Measurements from ENCODE around the gene SLC39A11. TPM values are rescaled to one million over a fixed set of nuclear protein-coding genes. Genes with fewer than 3 reads are reported as not detected.

The SLC39A11 gene
- total RNA-seq, 1 donor from 2014 or later: 34.8 TPM

GRCh38 chr17:73121506-73121905 lies 29.0 kb upstream of the SLC39A11 start:
- Mint-ChIP-seq H3K4me1 (no peaks in the 10 kb centered on the region), H3K4me3 (no peak overlapping the region), H3K27me3 (peaks cover 2% of the 10 kb centered on the region), H3K27ac (no peak overlapping the region), H3K9me3 (no peaks in the 10 kb centered on the region), H3K36me3 (ENCODE audit: low read depth) (no peaks in the 10 kb centered on the region)
- CTCF ChIA-PET: no interaction called here
- intact Hi-C loops (cut with micrococcal nuclease): no loop called here
- POLR2A ChIA-PET: no interaction called here
- TF ChIP-seq, protein P1, sequence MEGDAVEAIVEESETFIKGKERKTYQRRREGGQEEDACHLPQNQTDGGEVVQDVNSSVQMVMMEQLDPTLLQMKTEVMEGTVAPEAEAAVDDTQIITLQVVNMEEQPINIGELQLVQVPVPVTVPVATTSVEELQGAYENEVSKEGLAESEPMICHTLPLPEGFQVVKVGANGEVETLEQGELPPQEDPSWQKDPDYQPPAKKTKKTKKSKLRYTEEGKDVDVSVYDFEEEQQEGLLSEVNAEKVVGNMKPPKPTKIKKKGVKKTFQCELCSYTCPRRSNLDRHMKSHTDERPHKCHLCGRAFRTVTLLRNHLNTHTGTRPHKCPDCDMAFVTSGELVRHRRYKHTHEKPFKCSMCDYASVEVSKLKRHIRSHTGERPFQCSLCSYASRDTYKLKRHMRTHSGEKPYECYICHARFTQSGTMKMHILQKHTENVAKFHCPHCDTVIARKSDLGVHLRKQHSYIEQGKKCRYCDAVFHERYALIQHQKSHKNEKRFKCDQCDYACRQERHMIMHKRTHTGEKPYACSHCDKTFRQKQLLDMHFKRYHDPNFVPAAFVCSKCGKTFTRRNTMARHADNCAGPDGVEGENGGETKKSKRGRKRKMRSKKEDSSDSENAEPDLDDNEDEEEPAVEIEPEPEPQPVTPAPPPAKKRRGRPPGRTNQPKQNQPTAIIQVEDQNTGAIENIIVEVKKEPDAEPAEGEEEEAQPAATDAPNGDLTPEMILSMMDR (IDR thresholded peaks at IDR 0.05): no peak
- ATAC-seq (ENCODE audit: low read depth) (no peak), DNase-seq (no peak)

DNA sequence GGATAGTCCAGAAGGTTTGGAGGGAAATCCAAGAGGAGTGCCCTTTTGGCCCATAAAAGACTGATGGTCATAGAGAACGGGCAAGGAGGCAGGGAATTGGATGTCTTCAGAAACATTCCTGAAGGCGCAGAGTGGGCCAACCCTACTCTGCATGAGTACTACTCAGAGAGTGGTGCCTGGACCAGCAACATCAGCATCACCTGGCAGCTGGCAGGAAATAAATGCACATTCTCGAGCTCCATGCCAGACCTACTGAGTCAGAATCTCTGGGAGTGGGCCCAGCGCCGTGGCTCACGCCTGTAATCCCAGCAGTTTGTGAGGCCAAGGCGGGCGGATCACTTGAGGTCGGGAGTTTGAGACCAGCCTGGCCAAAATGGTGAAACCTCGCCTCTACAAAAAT lies 27.1 kb upstream of the SLC39A11 start:
- intact Hi-C loops (cut with micrococcal nuclease): no loop called here
- ATAC-seq (ENCODE audit: low read depth): no peak
- TF ChIP-seq, protein P1 (IDR thresholded peaks at IDR 0.05): no peak
- ChIA-PET CTCF (no interaction called here), POLR2A (interaction anchor here (0.6 kb wide), 1 partner anchor 23 kb away, joined by 3 read pairs; no protein-coding TSS in a partner anchor)
- no peaks in the 10 kb centered on the region for H3K36me3 Mint-ChIP-seq (ENCODE audit: low read depth)
- peaks cover 5% of the 10 kb centered on the region for H3K9me3 Mint-ChIP-seq
- DNase-seq: no peak
- no peaks in the 10 kb centered on the region for H3K4me1 Mint-ChIP-seq
- peaks cover 4% of the 10 kb centered on the region for H3K27me3 Mint-ChIP-seq
- H3K4me3 Mint-ChIP-seq: no peak overlapping the region
- H3K27ac Mint-ChIP-seq: no peak overlapping the region

DNA sequence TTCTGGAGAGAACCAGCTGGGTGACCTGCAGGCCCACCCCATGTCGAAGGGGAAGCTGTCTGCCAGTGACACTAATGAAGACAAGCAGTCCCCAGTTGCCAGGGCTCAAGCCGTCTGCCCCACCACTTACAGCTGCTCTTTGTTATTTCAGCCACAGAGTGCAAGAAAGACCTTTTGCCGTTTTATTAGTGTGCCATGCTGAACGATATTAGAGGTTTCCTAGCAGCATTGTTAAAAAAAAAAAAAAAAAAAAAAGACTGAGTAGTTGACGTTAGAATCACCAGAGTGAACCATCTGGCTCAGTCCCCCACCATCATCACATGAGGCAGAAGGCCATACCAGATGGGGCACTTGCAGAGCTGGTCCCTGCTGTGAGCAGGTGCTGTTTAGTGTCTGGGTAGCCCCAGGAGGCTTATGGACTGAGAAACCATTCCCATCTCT lies 26.5 kb upstream of the SLC39A11 start:
- ChIA-PET CTCF (no interaction called here), POLR2A (interaction anchor here (0.6 kb wide), 1 partner anchor 23 kb away, joined by 3 read pairs; no protein-coding TSS in a partner anchor)
- no peak overlapping the region for H3K27ac Mint-ChIP-seq
- DNase-seq (no peak), ATAC-seq (ENCODE audit: low read depth) (no peak)
- H3K4me1 Mint-ChIP-seq: no peaks in the 10 kb centered on the region
- TF ChIP-seq, protein P1 (IDR thresholded peaks at IDR 0.05): no peak
- H3K36me3 Mint-ChIP-seq (ENCODE audit: low read depth): no peaks in the 10 kb centered on the region
- H3K9me3 Mint-ChIP-seq: peaks cover 5% of the 10 kb centered on the region
- intact Hi-C loops (cut with micrococcal nuclease): no loop called here
- peaks cover 4% of the 10 kb centered on the region for H3K27me3 Mint-ChIP-seq
- no peak overlapping the region for H3K4me3 Mint-ChIP-seq

DNA sequence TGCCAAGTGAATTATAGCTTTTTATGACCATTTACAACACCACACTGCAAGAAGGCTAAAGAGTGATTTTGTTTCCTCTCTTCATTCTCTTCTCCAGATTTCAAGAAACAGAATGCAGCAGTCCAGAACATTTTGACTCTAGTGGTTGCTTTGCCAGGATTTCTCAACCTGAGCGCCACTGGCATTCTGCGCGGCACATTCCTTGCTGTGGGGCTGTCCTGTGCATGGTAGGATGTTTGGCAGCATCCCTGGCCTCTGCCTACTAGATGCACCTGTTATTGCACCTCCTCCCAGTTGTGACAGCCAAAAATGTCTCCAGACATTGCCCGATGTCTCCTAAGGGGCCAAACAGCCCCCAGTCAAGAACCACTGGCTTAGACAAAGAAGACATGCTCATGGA lies 25.7 kb upstream of the SLC39A11 start:
- ChIA-PET POLR2A (no interaction called here), CTCF (no interaction called here)
- H3K27ac Mint-ChIP-seq: no peak overlapping the region
- H3K4me3 Mint-ChIP-seq: no peak overlapping the region
- TF ChIP-seq, protein P1 (IDR thresholded peaks at IDR 0.05): no peak
- intact Hi-C loops (cut with micrococcal nuclease): no loop called here
- peaks cover 4% of the 10 kb centered on the region for H3K27me3 Mint-ChIP-seq
- no peaks in the 10 kb centered on the region for H3K36me3 Mint-ChIP-seq (ENCODE audit: low read depth)
- H3K4me1 Mint-ChIP-seq: no peaks in the 10 kb centered on the region
- H3K9me3 Mint-ChIP-seq: peaks cover 5% of the 10 kb centered on the region
- ATAC-seq (ENCODE audit: low read depth) (no peak), DNase-seq (no peak)

DNA sequence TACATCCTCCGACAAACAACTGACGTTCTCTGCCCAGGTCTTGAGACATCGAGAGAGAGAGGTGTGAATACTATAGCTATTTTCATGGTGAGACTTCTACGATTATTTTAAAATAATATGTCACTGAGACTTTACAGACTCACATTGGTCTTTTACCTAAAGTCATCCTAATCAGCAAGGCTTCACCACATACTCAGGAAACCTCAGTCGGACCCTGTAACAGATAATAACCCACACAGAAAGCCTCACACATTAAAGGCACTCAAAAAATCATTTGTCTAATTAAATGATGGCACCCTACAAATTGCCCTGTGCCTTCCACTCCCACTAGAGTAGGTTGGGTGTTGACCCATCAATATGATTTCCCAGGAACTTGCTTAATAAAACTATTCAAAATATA lies 19.8 kb upstream of the SLC39A11 start:
- Mint-ChIP-seq H3K36me3 (ENCODE audit: low read depth) (no peaks in the 10 kb centered on the region), H3K4me1 (no peaks in the 10 kb centered on the region), H3K4me3 (no peak overlapping the region), H3K27me3 (peaks cover 4% of the 10 kb centered on the region), H3K9me3 (peaks cover 5% of the 10 kb centered on the region), H3K27ac (no peak overlapping the region)
- intact Hi-C loops (cut with micrococcal nuclease): no loop called here
- TF ChIP-seq, protein P1 (IDR thresholded peaks at IDR 0.05): no peak
- no peak for ATAC-seq (ENCODE audit: low read depth)
- ChIA-PET CTCF (no interaction called here), POLR2A (interaction anchor here (0.6 kb wide), 1 partner anchor 385 kb away, joined by 3 read pairs; no protein-coding TSS in a partner anchor)
- DNase-seq: no peak
